RWPE2 (cell line): ENCODE data around the gene C1orf35.
A peak's percentile ranks its signal among the peaks of the same experiment; 100 is the strongest.

Experiments used
- ATAC-seq: fragments of 200-7000 bp; cut with Tn5 transposase; 3 replicates; pipeline ENCODE4 v1.9.1; 2021; ENCODE audit warnings: low read depth
- DNase-seq: peaks from one replicate; pipeline ENCODE4 v3.0.0-alpha.2; 2020; ENCODE audit warnings: low spot score
- H3K27ac ChIP-seq: fragments of 450-650 bp; 2 replicates; pipeline ENCODE4 v1.5.1; 2017; ENCODE audit warnings: mild to moderate bottlenecking; ENCODE audit not compliant: poor library complexity, severe bottlenecking
- H3K27me3 ChIP-seq: fragments of 250-450 bp; sonication (Bioruptor Pico); 2 replicates; pipeline ENCODE4 v1.5.1; 2021; ENCODE audit warnings: mild to moderate bottlenecking, moderate library complexity; ENCODE audit not compliant: insufficient read depth, poor library complexity, severe bottlenecking
- H3K36me3 ChIP-seq: fragments of 250-450 bp; sonication (Bioruptor Pico); 2 replicates; pipeline ENCODE4 v1.5.1; 2020; ENCODE audit warnings: low read depth, mild to moderate bottlenecking, moderate library complexity
- H3K4me1 ChIP-seq: fragments of 250-450 bp; sonication (Bioruptor Pico); 2 replicates; pipeline ENCODE4 v1.5.1; 2021; ENCODE audit warnings: mild to moderate bottlenecking, moderate library complexity; ENCODE audit not compliant: insufficient read depth, poor library complexity, severe bottlenecking
- H3K4me3 ChIP-seq: fragments of 250-450 bp; sonication (Bioruptor Pico); 2 replicates; pipeline ENCODE4 v1.5.1; 2021; ENCODE audit warnings: mild to moderate bottlenecking, moderate library complexity; ENCODE audit not compliant: severe bottlenecking
- H3K9me3 ChIP-seq: fragments of 250-450 bp; sonication (Bioruptor Pico); 2 replicates; pipeline ENCODE4 v1.5.1; 2021; ENCODE audit warnings: mild to moderate bottlenecking, moderate library complexity; ENCODE audit not compliant: severe bottlenecking
- TF ChIP-seq, protein P1 (sequence below): fragments of 450-650 bp; IDR thresholded peaks from one replicate; pipeline ENCODE4 v1.5.1; 2017; ENCODE audit warnings: mild to moderate bottlenecking, moderate library complexity; ENCODE audit not compliant: poor library complexity, severe bottlenecking

Gene C1orf35

DNA sequence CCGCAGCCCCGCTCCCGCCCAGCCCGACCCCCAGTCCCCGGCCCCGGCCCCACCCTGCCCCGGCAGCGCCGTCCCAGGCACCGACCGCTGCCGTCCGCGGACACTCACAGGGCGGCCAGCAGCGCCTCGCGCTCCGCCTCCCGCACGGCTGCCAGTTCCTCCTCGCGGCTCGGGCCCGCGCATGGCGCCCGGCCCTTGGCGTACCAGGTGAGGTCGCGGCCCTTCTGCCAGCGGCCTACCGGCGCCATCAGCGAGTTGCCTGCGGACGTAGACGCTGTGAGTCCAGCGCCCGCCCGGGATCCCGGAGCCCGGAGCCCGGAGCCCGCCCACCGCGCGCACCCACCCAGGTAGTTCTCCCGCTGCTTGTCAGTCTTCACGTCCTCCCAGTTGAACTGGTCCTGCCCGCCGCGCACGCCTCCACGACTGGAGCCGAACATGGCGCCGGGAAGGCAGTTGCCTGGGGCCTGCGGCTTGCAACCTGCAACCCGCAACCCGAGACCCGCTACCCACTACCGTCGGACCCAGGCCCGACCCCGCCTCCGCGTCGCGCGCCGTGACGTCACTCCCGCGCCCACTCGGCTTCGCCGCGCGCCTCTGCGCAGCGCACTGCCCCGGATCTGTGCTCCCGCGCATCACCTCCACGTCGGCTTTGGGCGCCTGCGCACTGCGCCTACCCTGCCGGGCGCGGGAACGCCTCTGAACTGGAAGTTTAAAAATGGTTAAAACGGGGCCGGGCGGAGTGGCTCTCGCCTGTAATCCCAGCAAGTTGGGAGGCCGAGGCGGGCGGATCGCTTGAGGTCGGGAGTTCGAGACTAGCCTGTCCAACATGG is at the start of gene C1orf35:
TSS of gene C1orf35 (minus strand) at position 535 of the 830 bp plus-strand sequence. CDS start at position 437, 98 bp downstream.
- TF ChIP-seq, protein P1, sequence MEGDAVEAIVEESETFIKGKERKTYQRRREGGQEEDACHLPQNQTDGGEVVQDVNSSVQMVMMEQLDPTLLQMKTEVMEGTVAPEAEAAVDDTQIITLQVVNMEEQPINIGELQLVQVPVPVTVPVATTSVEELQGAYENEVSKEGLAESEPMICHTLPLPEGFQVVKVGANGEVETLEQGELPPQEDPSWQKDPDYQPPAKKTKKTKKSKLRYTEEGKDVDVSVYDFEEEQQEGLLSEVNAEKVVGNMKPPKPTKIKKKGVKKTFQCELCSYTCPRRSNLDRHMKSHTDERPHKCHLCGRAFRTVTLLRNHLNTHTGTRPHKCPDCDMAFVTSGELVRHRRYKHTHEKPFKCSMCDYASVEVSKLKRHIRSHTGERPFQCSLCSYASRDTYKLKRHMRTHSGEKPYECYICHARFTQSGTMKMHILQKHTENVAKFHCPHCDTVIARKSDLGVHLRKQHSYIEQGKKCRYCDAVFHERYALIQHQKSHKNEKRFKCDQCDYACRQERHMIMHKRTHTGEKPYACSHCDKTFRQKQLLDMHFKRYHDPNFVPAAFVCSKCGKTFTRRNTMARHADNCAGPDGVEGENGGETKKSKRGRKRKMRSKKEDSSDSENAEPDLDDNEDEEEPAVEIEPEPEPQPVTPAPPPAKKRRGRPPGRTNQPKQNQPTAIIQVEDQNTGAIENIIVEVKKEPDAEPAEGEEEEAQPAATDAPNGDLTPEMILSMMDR = no peak
- peak; percentile 80 for DNase-seq
- Histone ChIP-seq H3K27me3 (no peaks in the 10 kb centered on the region), H3K9me3 (no peaks in the 10 kb centered on the region), H3K27ac (peak within 1 kb of the TSS; percentile 47), H3K36me3 (peaks cover 3% of the 10 kb centered on the region), H3K4me1 (no peaks in the 10 kb centered on the region), H3K4me3 (peak within 1 kb of the TSS; percentile 91)
- ATAC-seq = peak; percentile 71

- Histone ChIP-seq H3K27ac (no peak overlapping the region), H3K36me3 (peaks cover 7% of the 10 kb centered on the region; the same call in 1 of the 2 replicates), H3K4me3 (no peak overlapping the region), H3K27me3 (no peaks in the 10 kb centered on the region), H3K9me3 (no peaks in the 10 kb centered on the region), H3K4me1 (peaks cover 12% of the 10 kb centered on the region)
- DNase-seq (peak; percentile 40), ATAC-seq (no peak)
- TF ChIP-seq, protein P1 = no peak
Observed at GRCh38 chr1:228152918-228153258, 49.8 kb upstream of the C1orf35 start.

- H3K4me1 ChIP-seq = peaks cover 12% of the 10 kb centered on the region
Observed at GRCh38 chr1:228152097-228152917, 49.2 kb upstream of the C1orf35 start.

DNA sequence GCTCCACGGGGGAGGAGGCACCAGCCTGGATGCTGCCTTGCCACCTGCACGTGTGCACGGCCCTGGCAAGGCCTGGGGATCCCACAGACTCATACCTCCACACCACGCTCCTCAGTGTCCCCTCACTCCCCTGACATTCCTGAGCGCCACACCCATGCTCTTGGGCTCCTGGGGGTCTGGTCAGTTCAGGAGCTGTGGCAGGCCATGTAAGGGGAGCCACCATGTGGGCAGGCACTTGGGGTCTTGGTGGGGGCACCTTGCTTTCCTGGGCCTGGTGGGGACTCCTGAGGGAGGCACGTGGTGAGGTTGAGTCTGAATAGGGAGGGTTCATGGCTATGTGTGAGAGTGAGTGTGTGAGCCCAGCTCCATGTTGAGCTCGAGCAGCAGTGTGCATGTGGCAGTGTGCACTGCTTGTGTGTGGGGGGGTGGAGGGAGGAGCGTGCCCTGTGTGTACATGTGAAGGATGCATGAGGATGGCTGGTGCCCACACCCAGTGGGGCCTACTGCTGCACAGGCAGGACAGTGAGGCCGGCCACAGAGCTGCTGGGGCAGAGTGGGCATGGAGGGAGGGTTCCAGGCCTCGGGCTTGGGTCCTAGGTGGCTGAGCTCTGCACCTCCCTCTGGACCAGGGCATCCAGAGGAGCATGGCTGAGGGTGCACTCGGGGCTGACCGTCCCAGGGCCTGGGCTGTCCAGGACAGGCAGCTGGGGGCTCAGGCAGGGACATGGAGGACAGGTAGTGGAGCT is 48.2 kb upstream of the C1orf35 start:
- H3K4me3 ChIP-seq = no peak overlapping the region
- H3K36me3 ChIP-seq = peaks cover 7% of the 10 kb centered on the region; the same call in 1 of the 2 replicates
- H3K4me1 ChIP-seq = peaks cover 12% of the 10 kb centered on the region
- H3K27me3 ChIP-seq = no peaks in the 10 kb centered on the region
- DNase-seq (no peak), ATAC-seq (no peak)
- TF ChIP-seq, protein P1 = no peak
- peak overlapping the region; percentile 83 for H3K27ac ChIP-seq
- H3K9me3 ChIP-seq = no peaks in the 10 kb centered on the region

More at GRCh38 chr1:228152097-228152917, 49.2 kb upstream of the C1orf35 start:
- Histone ChIP-seq H3K9me3 (no peaks in the 10 kb centered on the region), H3K27me3 (no peaks in the 10 kb centered on the region), H3K27ac (peak overlapping the region; percentile 83), H3K4me3 (no peak overlapping the region), H3K36me3 (peaks cover 7% of the 10 kb centered on the region; the same call in 1 of the 2 replicates)
- ATAC-seq (no peak), DNase-seq (no peak)
- TF ChIP-seq, protein P1 = no peak
